Testis (tissue), 2 donors: ENCODE measurements around the gene DNMT3L.

ENCODE experiments used
- CTCF ChIP-seq, 3 experiments: fragments of 450-650 bp in 2 of 3; fragments of 200-600 bp in 1 of 3; sonication (generic) in 1 of 3; IDR thresholded peaks; one replicate each; pipeline ENCODE4 v1.5.1; 2016 to 2019; ENCODE audit warnings: antibody characterized with exemption in 3 of 3, mild to moderate bottlenecking in 2 of 3, moderate library complexity in 1 of 3
- POLR2A ChIP-seq: fragments of 450-650 bp; IDR thresholded peaks from one replicate; pipeline ENCODE4 v1.6.1; 2017; ENCODE audit warnings: antibody characterized with exemption, mild to moderate bottlenecking, moderate library complexity

GRCh38 chr21:44306936-44307704, 45.4 kb upstream of the DNMT3L start:
- no peak for TF ChIP-seq CTCF (IDR thresholded peaks at IDR 0.05)
- TF ChIP-seq POLR2A: no peak
